ENCODE data around the gene ALKBH5. TPM values are rescaled to one million over a fixed set of nuclear protein-coding genes. Genes with fewer than 3 reads are reported as not detected.

ALKBH5 gene
- polyA plus RNA-seq, 3 donors, result 50.4 to 79.1 (median 78.9) TPM

DNA sequence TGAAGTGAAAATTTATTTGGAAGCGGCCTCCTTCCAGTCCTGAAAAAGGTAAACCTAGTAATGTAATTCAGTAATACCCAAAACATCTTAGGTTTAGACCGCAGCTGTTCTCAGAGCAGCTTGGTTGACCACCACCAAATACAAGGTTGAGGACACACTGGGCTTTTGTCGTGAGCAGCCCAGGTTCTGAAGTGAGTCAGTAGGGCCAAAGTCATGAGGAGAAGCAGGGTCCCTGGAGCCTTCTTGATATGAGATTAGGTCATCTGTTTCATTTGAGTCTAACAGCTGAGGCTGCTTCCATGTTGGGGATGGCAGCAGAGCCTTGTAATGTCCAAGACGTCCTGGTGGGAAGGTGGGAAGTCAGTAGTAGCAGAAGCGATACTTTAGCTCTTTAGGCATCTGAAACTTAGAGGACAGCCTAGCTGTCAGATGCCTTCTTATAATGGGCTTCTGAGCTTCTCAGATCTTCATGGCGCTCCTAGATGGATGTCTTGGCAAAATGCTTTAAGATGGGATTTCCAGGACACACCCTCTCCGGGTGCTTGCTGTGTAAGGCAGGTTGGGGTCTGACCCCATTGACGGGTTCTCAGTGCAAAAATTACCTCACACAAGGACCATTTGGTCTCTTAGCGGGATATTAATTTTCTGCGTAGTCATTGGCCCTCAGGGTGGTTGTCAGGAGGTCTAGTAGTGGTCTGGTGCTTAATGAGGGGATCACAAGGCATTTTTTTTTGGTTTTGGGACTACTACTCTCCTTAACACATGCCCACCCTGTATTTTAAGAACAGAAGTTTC lies 2.4 kb downstream of the ALKBH5 start:
- DNase-seq, result peak in 2 of 3 donors; percentile 6 to 35
- Mint-ChIP-seq H3K36me3 (peaks cover 31 to 42% of the 10 kb centered on the region in 2 donors), H3K4me3 (peak overlapping the region; percentile 88 to 94), H3K4me1 (peaks cover 65% of the 10 kb centered on the region), H3K27ac (peak overlapping the region; percentile 16 to 97 (median 83)), H3K9me3 (no peaks in the 10 kb centered on the region), H3K27me3 (ENCODE audit: low read depth in 3 of 3) (no peaks in the 10 kb centered on the region)
- H3K79me2 ChIP-seq (ENCODE audit: insufficient read depth, low read length), result peaks cover 73% of the 10 kb centered on the region
- TF ChIP-seq, protein P1, sequence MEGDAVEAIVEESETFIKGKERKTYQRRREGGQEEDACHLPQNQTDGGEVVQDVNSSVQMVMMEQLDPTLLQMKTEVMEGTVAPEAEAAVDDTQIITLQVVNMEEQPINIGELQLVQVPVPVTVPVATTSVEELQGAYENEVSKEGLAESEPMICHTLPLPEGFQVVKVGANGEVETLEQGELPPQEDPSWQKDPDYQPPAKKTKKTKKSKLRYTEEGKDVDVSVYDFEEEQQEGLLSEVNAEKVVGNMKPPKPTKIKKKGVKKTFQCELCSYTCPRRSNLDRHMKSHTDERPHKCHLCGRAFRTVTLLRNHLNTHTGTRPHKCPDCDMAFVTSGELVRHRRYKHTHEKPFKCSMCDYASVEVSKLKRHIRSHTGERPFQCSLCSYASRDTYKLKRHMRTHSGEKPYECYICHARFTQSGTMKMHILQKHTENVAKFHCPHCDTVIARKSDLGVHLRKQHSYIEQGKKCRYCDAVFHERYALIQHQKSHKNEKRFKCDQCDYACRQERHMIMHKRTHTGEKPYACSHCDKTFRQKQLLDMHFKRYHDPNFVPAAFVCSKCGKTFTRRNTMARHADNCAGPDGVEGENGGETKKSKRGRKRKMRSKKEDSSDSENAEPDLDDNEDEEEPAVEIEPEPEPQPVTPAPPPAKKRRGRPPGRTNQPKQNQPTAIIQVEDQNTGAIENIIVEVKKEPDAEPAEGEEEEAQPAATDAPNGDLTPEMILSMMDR (IDR thresholded peaks at IDR 0.05), result no peak
- H3K9me3 ChIP-seq (replicated peaks in 1 of 2; ENCODE audit: control insufficient read depth in 1 of 2, insufficient read depth in 1 of 2, low read length in 2 of 2), result no peaks in the 10 kb centered on the region
- peak overlapping the region; percentile 95 for H3K4me2 ChIP-seq (replicated peaks; ENCODE audit: extremely low read depth, low read length, poor library complexity, severe bottlenecking)
- intact Hi-C loops (cut with micrococcal nuclease), result loop anchor here (5.0 kb wide), 2 partner anchors 34 to 39 kb away; no protein-coding TSS in a partner anchor
- peaks cover 10 to 42% of the 10 kb centered on the region in 2 donors for H3K36me3 ChIP-seq (replicated peaks in 1 of 2; ENCODE audit: control insufficient read depth in 1 of 2, insufficient read depth in 2 of 2, low read length in 2 of 2)
- whole genome bisulfite sequencing (ENCODE audit: insufficient coverage), result 60% methylated on average over 3 of the region's 10 CpGs
- H2AFZ ChIP-seq (ENCODE audit: insufficient read depth, low read depth, low read length, poor library complexity, severe bottlenecking), result no peak overlapping the region
- H3K27ac ChIP-seq (ENCODE audit: low read depth in 1 of 2, low read length in 2 of 2), result peak overlapping the region in 1 of 2 donors; percentile 96
- peaks cover 50 to 69% of the 10 kb centered on the region in 2 donors for H3K4me1 ChIP-seq (ENCODE audit: control insufficient read depth in 1 of 2, insufficient read depth in 2 of 2, low read length in 2 of 2)
- H3K4me3 ChIP-seq (replicated peaks in 1 of 3; ENCODE audit: low read depth in 2 of 3, low read length in 3 of 3), result peak overlapping the region in 2 of 3 experiments; percentile 83 to 86
- H3K9ac ChIP-seq (ENCODE audit: insufficient read depth, low read length, poor library complexity, severe bottlenecking), result peak overlapping the region; percentile 96
- H3K27me3 ChIP-seq (ENCODE audit: control insufficient read depth in 2 of 2, insufficient read depth in 2 of 2, low read length in 2 of 2), result no peaks in the 10 kb centered on the region
- peaks cover 68% of the 10 kb centered on the region for H4K20me1 ChIP-seq (ENCODE audit: insufficient read depth, low read length)

DNA sequence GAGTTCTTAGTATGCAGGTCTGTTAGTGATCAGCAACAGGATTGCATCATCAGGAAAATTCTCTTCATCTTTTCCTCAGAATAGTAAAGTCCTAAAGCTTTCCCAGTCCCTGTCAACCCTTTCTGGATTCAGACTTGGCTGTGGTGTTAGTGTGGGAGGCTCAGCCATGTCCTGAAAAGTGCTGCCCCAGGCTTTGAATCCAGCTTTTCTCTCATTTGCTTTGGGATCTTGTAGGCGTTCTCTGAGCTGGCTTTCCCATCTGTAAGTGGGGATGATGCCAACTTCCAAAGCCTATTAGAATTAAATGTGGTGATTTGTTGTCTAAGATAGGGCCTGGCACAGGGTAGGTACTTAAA lies 3.0 kb downstream of the ALKBH5 start:
- Histone ChIP-seq H3K9ac (ENCODE audit: insufficient read depth, low read length, poor library complexity, severe bottlenecking) (peak overlapping the region; percentile 38), H3K9me3 (replicated peaks in 1 of 2; ENCODE audit: control insufficient read depth in 1 of 2, insufficient read depth in 1 of 2, low read length in 2 of 2) (no peaks in the 10 kb centered on the region), H3K27me3 (ENCODE audit: control insufficient read depth in 2 of 2, insufficient read depth in 2 of 2, low read length in 2 of 2) (no peaks in the 10 kb centered on the region), H3K4me3 (replicated peaks in 1 of 3; ENCODE audit: low read depth in 2 of 3, low read length in 3 of 3) (peak overlapping the region in 1 of 3 experiments; percentile 83), H3K4me2 (replicated peaks; ENCODE audit: extremely low read depth, low read length, poor library complexity, severe bottlenecking) (peak overlapping the region; percentile 95), H3K27ac (ENCODE audit: low read depth in 1 of 2, low read length in 2 of 2) (peak overlapping the region in 1 of 2 donors; percentile 96), H4K20me1 (ENCODE audit: insufficient read depth, low read length) (peaks cover 74% of the 10 kb centered on the region), H3K36me3 (replicated peaks in 1 of 2; ENCODE audit: control insufficient read depth in 1 of 2, insufficient read depth in 2 of 2, low read length in 2 of 2) (peaks cover 12 to 48% of the 10 kb centered on the region in 2 donors), H2AFZ (ENCODE audit: insufficient read depth, low read depth, low read length, poor library complexity, severe bottlenecking) (no peak overlapping the region), H3K4me1 (ENCODE audit: control insufficient read depth in 1 of 2, insufficient read depth in 2 of 2, low read length in 2 of 2) (peaks cover 50 to 69% of the 10 kb centered on the region in 2 donors), H3K79me2 (ENCODE audit: insufficient read depth, low read length) (peaks cover 79% of the 10 kb centered on the region)
- peaks cover 71% of the 10 kb centered on the region for H3K4me1 Mint-ChIP-seq
- H3K27ac Mint-ChIP-seq, result peak overlapping the region in 4 of 7 donors; percentile 83 to 97 (median 86)
- H3K27me3 Mint-ChIP-seq (ENCODE audit: low read depth in 3 of 3), result no peaks in the 10 kb centered on the region
- TF ChIP-seq, protein P1 (IDR thresholded peaks at IDR 0.05), result no peak
- intact Hi-C loops (cut with micrococcal nuclease), result loop anchor here (5.0 kb wide), 2 partner anchors 34 to 39 kb away; no protein-coding TSS in a partner anchor
- peaks cover 34 to 47% of the 10 kb centered on the region in 2 donors for H3K36me3 Mint-ChIP-seq
- no peaks in the 10 kb centered on the region for H3K9me3 Mint-ChIP-seq
- H3K4me3 Mint-ChIP-seq, result peak overlapping the region; percentile 58 to 94
- DNase-seq, result no peak
- WGBS (ENCODE audit: insufficient coverage), result no CpG with 5 or more reads among the region's 1 CpG

All from CD14-positive monocyte (primary cell).